HL-60 (cell line): Measurements from ENCODE around the gene BBS1.
"Not testable (repeated sequence)": the region's sequence is repeated elsewhere in the genome, so short reads cannot be mapped to it uniquely, and the experiment has no call there.

Source experiments
- DNase-seq, 2 experiments: peaks; one replicate each; pipeline ENCODE4 v3.0.0-alpha.2; 2010 to 2020; ENCODE audit warnings: low read depth in 1 of 2, low spot score in 1 of 2
- H3K27ac ChIP-seq: fragments of 250-450 bp; sonication (Bioruptor Pico); replicated peaks from 2 replicates; pipeline ENCODE4 v1.5.1; 2020; ENCODE audit warnings: mild to moderate bottlenecking, moderate library complexity
- H3K27me3 ChIP-seq: fragments of 250-450 bp; sonication (Bioruptor Pico); 2 replicates; pipeline ENCODE4 v1.5.1; 2021; ENCODE audit warnings: mild to moderate bottlenecking, moderate library complexity; ENCODE audit not compliant: insufficient read depth, poor library complexity, severe bottlenecking
- H3K4me3 ChIP-seq: replicated peaks from 2 replicates; pipeline ENCODE4 v1.5.1; 2011; ENCODE audit warnings: mild to moderate bottlenecking, control low read depth, low read length; ENCODE audit not compliant: insufficient read depth
- CTCF ChIP-seq: IDR thresholded peaks from one replicate; pipeline ENCODE4 v1.5.1; 2011; ENCODE audit warnings: low read length, control low read depth, inconsistent platforms; ENCODE audit not compliant: insufficient read depth
- GABPA ChIP-seq: IDR thresholded peaks from 2 replicates; pipeline ENCODE4 v1.6.1; 2012; ENCODE audit warnings: low read depth
- POLR2AphosphoS5 ChIP-seq: IDR thresholded peaks from 2 replicates; pipeline ENCODE4 v1.6.1; 2012; ENCODE audit warnings: low read depth
- REST ChIP-seq: IDR thresholded peaks from 2 replicates; pipeline ENCODE4 v1.6.1; 2012; ENCODE audit warnings: low read depth; ENCODE audit not compliant: insufficient replicate concordance
- SPI1 ChIP-seq: IDR thresholded peaks from 2 replicates; pipeline ENCODE4 v1.6.1; 2012; ENCODE audit warnings: low read depth, mild to moderate bottlenecking, borderline replicate concordance

BBS1 gene

GRCh38 chr11:66580803-66581202, 70.4 kb downstream of the BBS1 start:
- no peak for DNase-seq
- Histone ChIP-seq H3K27me3 (no peaks in the 10 kb centered on the region), H3K27ac (no peak overlapping the region), H3K4me3 (no peak overlapping the region)
- TF ChIP-seq REST = no peak
- TF ChIP-seq SPI1 = no peak
- TF ChIP-seq POLR2AphosphoS5 = no peak
- TF ChIP-seq GABPA = no peak
- TF ChIP-seq CTCF = no peak

GRCh38 chr11:66581261-66581660, 70.8 kb downstream of the BBS1 start:
- Histone ChIP-seq H3K27me3 (no peaks in the 10 kb centered on the region), H3K4me3 (no peak overlapping the region), H3K27ac (no peak overlapping the region)
- no peak for DNase-seq
- TF ChIP-seq POLR2AphosphoS5 = no peak

GRCh38 chr11:66582565-66583147, 72.2 kb downstream of the BBS1 start:
- not testable (repeated sequence) for DNase-seq, H3K27ac ChIP-seq, H3K4me3 ChIP-seq, H3K27me3 ChIP-seq
